ENCODE measurements around the gene HOXC5. TPM values are rescaled to one million over a fixed set of nuclear protein-coding genes. Genes with fewer than 3 reads are reported as not detected.

Gene HOXC5
- total RNA-seq, 1 experiment from 2014 or later = 1.1 TPM

DNA sequence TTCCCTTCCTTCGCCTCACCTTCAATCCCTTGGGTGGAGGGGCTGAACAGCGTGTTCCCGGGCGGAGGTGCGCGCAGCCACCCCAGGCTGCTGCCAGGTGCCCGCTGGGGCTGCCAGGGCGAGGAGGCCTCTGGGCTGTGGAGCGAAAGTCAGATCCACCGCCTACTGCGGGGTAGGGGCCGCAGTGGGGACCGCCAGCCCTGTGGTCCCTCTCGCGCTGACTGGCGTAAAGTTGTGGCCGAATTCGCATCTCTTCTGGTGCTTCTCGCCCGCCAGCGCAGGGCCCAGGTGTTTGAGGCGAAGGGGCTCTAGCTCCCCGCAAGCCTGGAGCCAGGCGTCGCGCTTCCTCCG is 13.9 kb downstream of the HOXC5 start:
- H3K4me3 ChIP-seq (replicated peaks in 1 of 2; ENCODE audit: low read depth in 1 of 2, low read length in 2 of 2) = no peak overlapping the region
- H4K20me1 ChIP-seq (ENCODE audit: insufficient read depth) = no peaks in the 10 kb centered on the region
- no peaks in the 10 kb centered on the region for H3K27me3 ChIP-seq (ENCODE audit: insufficient read depth, low read length)
- ChIA-PET RAD21 (ENCODE audit: low non-redundant PET in 1 of 2, low total read pairs in 2 of 2, uncharacterized antibody in 2 of 2, unreplicated experiment in 2 of 2) (no interaction called here), POLR2A (no interaction called here), CTCF (no interaction called here)
- H3K4me2 ChIP-seq (ENCODE audit: low read length) = no peak overlapping the region
- H3K4me1 ChIP-seq (ENCODE audit: control insufficient read depth in 1 of 2, insufficient read depth in 2 of 2, low read length in 2 of 2) = no peaks in the 10 kb centered on the region
- DNase-seq (ENCODE audit: low read depth, low spot score) (no peak), ATAC-seq (no peak)
- H2AFZ ChIP-seq (ENCODE audit: low read depth, low read length, poor library complexity, severe bottlenecking) = no peak overlapping the region
- no TSS peak for BruUV-seq (replicated peaks)
- no peak overlapping the region for H3K9ac ChIP-seq (ENCODE audit: low read length)
- TF ChIP-seq POLR2A (IDR thresholded peaks at IDR 0.05; ENCODE audit: borderline replicate concordance, extremely low read depth, insufficient read depth, insufficient read length) (no peak), POLR2AphosphoS5 (IDR thresholded peaks at IDR 0.05; ENCODE audit: low read depth, low read length) (no peak), ZFX (IDR thresholded peaks at IDR 0.05) (no peak), ATF3 (IDR thresholded peaks at IDR 0.05) (no peak), FOSL1 (IDR thresholded peaks at IDR 0.05; ENCODE audit: low read depth) (no peak), ZNF274 (IDR thresholded peaks at IDR 0.05; ENCODE audit: low read depth, low read length) (no peak), YY1 (IDR thresholded peaks at IDR 0.05; ENCODE audit: extremely low read depth, insufficient replicate concordance, low read depth, low read length) (no peak), JUND (IDR thresholded peaks at IDR 0.05) (no peak), ELF1 (IDR thresholded peaks at IDR 0.05; ENCODE audit: borderline replicate concordance, low read depth) (no peak), TCF7L2 (IDR thresholded peaks at IDR 0.05; ENCODE audit: borderline replicate concordance, extremely low read depth, insufficient read depth, insufficient read length) (no peak), EGR1 (IDR thresholded peaks at IDR 0.05; ENCODE audit: low read depth) (no peak), REST (IDR thresholded peaks at IDR 0.05; ENCODE audit: low read depth) (no peak), CEBPB (IDR thresholded peaks at IDR 0.05; ENCODE audit: low read depth) (no peak)
- TF ChIP-seq, protein P1, sequence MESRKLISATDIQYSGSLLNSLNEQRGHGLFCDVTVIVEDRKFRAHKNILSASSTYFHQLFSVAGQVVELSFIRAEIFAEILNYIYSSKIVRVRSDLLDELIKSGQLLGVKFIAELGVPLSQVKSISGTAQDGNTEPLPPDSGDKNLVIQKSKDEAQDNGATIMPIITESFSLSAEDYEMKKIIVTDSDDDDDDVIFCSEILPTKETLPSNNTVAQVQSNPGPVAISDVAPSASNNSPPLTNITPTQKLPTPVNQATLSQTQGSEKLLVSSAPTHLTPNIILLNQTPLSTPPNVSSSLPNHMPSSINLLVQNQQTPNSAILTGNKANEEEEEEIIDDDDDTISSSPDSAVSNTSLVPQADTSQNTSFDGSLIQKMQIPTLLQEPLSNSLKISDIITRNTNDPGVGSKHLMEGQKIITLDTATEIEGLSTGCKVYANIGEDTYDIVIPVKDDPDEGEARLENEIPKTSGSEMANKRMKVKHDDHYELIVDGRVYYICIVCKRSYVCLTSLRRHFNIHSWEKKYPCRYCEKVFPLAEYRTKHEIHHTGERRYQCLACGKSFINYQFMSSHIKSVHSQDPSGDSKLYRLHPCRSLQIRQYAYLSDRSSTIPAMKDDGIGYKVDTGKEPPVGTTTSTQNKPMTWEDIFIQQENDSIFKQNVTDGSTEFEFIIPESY (IDR thresholded peaks at IDR 0.05; ENCODE audit: extremely low read depth, insufficient replicate concordance, low read length) = no peak
- TF ChIP-seq, protein P2, sequence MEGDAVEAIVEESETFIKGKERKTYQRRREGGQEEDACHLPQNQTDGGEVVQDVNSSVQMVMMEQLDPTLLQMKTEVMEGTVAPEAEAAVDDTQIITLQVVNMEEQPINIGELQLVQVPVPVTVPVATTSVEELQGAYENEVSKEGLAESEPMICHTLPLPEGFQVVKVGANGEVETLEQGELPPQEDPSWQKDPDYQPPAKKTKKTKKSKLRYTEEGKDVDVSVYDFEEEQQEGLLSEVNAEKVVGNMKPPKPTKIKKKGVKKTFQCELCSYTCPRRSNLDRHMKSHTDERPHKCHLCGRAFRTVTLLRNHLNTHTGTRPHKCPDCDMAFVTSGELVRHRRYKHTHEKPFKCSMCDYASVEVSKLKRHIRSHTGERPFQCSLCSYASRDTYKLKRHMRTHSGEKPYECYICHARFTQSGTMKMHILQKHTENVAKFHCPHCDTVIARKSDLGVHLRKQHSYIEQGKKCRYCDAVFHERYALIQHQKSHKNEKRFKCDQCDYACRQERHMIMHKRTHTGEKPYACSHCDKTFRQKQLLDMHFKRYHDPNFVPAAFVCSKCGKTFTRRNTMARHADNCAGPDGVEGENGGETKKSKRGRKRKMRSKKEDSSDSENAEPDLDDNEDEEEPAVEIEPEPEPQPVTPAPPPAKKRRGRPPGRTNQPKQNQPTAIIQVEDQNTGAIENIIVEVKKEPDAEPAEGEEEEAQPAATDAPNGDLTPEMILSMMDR (IDR thresholded peaks at IDR 0.05 in 2 of 3, conservative IDR thresholded peaks at IDR 0.05 in 1 of 3; ENCODE audit: borderline replicate concordance in 1 of 3, insufficient read depth in 1 of 3, low read depth in 2 of 3, low read length in 2 of 3) = no peak
- H3K27ac ChIP-seq (ENCODE audit: low read depth, low read length) = no peak overlapping the region
- no peaks in the 10 kb centered on the region for H3K9me3 ChIP-seq (ENCODE audit: control insufficient read depth in 1 of 2, insufficient read depth in 1 of 2, low read depth in 1 of 2, low read length in 2 of 2)
- H3K9me2 ChIP-seq (ENCODE audit: insufficient read depth) = no peaks in the 10 kb centered on the region
- H3K36me3 ChIP-seq (ENCODE audit: control insufficient read depth in 1 of 2, insufficient read depth in 2 of 2, low read length in 2 of 2) = no peaks in the 10 kb centered on the region
- intact Hi-C loops (cut with micrococcal nuclease) = no loop called here
- H3K79me2 ChIP-seq (ENCODE audit: insufficient read depth, low read length) = no peaks in the 10 kb centered on the region

Measured in HCT116 (cell line).